ENCODE results near the gene LHX1. TPM values are rescaled to one million over a fixed set of nuclear protein-coding genes. Genes with fewer than 3 reads are reported as not detected.

The LHX1 gene
- polyA plus RNA-seq, 3 donors: not detected

GRCh38 chr17:36933512-36934143, 3.6 kb upstream of the LHX1 start:
- intact Hi-C loops (cut with micrococcal nuclease): loop anchor here (2.0 to 10.0 kb wide), 2 partner anchors 13 to 1439 kb away; no protein-coding TSS in a partner anchor

GRCh38 chr17:36934144-36934691, 3.1 kb upstream of the LHX1 start:
- H3K9me3 ChIP-seq (replicated peaks in 1 of 2; ENCODE audit: control insufficient read depth in 1 of 2, insufficient read depth in 1 of 2, low read length in 2 of 2): peaks cover 6 to 75% of the 10 kb centered on the region in 2 donors
- TF ChIP-seq, protein P1, sequence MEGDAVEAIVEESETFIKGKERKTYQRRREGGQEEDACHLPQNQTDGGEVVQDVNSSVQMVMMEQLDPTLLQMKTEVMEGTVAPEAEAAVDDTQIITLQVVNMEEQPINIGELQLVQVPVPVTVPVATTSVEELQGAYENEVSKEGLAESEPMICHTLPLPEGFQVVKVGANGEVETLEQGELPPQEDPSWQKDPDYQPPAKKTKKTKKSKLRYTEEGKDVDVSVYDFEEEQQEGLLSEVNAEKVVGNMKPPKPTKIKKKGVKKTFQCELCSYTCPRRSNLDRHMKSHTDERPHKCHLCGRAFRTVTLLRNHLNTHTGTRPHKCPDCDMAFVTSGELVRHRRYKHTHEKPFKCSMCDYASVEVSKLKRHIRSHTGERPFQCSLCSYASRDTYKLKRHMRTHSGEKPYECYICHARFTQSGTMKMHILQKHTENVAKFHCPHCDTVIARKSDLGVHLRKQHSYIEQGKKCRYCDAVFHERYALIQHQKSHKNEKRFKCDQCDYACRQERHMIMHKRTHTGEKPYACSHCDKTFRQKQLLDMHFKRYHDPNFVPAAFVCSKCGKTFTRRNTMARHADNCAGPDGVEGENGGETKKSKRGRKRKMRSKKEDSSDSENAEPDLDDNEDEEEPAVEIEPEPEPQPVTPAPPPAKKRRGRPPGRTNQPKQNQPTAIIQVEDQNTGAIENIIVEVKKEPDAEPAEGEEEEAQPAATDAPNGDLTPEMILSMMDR (IDR thresholded peaks at IDR 0.05): no peak
- Mint-ChIP-seq H3K27me3 (ENCODE audit: low read depth in 3 of 3) (peaks cover 93 to 100% (median 98%) of the 10 kb centered on the region in 3 donors), H3K36me3 (peaks cover 33 to 38% of the 10 kb centered on the region in 2 donors), H3K4me3 (peak overlapping the region; percentile 37 to 92), H3K27ac (no peak overlapping the region), H3K9me3 (peaks cover 0 to 68% (median 65%) of the 10 kb centered on the region in 7 donors), H3K4me1 (peaks cover 74% of the 10 kb centered on the region)
- peaks cover 92 to 99% of the 10 kb centered on the region in 2 donors for H3K27me3 ChIP-seq (ENCODE audit: control insufficient read depth in 2 of 2, insufficient read depth in 2 of 2, low read length in 2 of 2)
- WGBS (ENCODE audit: insufficient coverage): 7% methylated on average over 22 of the region's 26 CpGs
- peaks cover 62 to 71% of the 10 kb centered on the region in 2 donors for H3K4me1 ChIP-seq (ENCODE audit: control insufficient read depth in 1 of 2, insufficient read depth in 2 of 2, low read length in 2 of 2)
- H3K4me3 ChIP-seq (replicated peaks in 1 of 3; ENCODE audit: low read depth in 2 of 3, low read length in 3 of 3): peak overlapping the region in 1 of 3 experiments; percentile 29
- H3K4me2 ChIP-seq (replicated peaks; ENCODE audit: extremely low read depth, low read length, poor library complexity, severe bottlenecking): peak overlapping the region; percentile 37
- no peak for DNase-seq
- H3K9ac ChIP-seq (ENCODE audit: insufficient read depth, low read length, poor library complexity, severe bottlenecking): no peak overlapping the region
- no peaks in the 10 kb centered on the region for H3K79me2 ChIP-seq (ENCODE audit: insufficient read depth, low read length)
- intact Hi-C loops (cut with micrococcal nuclease): loop anchor here in 1 of 2 donors (10.0 kb wide), 1 partner anchor 1439 kb away; no protein-coding TSS in a partner anchor
- no peaks in the 10 kb centered on the region for H3K36me3 ChIP-seq (replicated peaks in 1 of 2; ENCODE audit: control insufficient read depth in 1 of 2, insufficient read depth in 2 of 2, low read length in 2 of 2)
- no peak overlapping the region for H3K27ac ChIP-seq (ENCODE audit: low read depth in 1 of 2, low read length in 2 of 2)
- H4K20me1 ChIP-seq (ENCODE audit: insufficient read depth, low read length): no peaks in the 10 kb centered on the region
- H2AFZ ChIP-seq (ENCODE audit: insufficient read depth, low read depth, low read length, poor library complexity, severe bottlenecking): no peak overlapping the region

More at GRCh38 chr17:36933512-36934143, 3.6 kb upstream of the LHX1 start:
- Histone ChIP-seq H3K4me1 (ENCODE audit: control insufficient read depth in 1 of 2, insufficient read depth in 2 of 2, low read length in 2 of 2) (peaks cover 64 to 72% of the 10 kb centered on the region in 2 donors), H3K36me3 (replicated peaks in 1 of 2; ENCODE audit: control insufficient read depth in 1 of 2, insufficient read depth in 2 of 2, low read length in 2 of 2) (no peaks in the 10 kb centered on the region), H3K9ac (ENCODE audit: insufficient read depth, low read length, poor library complexity, severe bottlenecking) (no peak overlapping the region), H3K4me2 (replicated peaks; ENCODE audit: extremely low read depth, low read length, poor library complexity, severe bottlenecking) (peak overlapping the region; percentile 37), H3K79me2 (ENCODE audit: insufficient read depth, low read length) (no peaks in the 10 kb centered on the region), H4K20me1 (ENCODE audit: insufficient read depth, low read length) (no peaks in the 10 kb centered on the region), H3K9me3 (replicated peaks in 1 of 2; ENCODE audit: control insufficient read depth in 1 of 2, insufficient read depth in 1 of 2, low read length in 2 of 2) (peaks cover 5 to 69% of the 10 kb centered on the region in 2 donors), H2AFZ (ENCODE audit: insufficient read depth, low read depth, low read length, poor library complexity, severe bottlenecking) (no peak overlapping the region), H3K27me3 (ENCODE audit: control insufficient read depth in 2 of 2, insufficient read depth in 2 of 2, low read length in 2 of 2) (peaks cover 92 to 99% of the 10 kb centered on the region in 2 donors), H3K27ac (ENCODE audit: low read depth in 1 of 2, low read length in 2 of 2) (no peak overlapping the region), H3K4me3 (replicated peaks in 1 of 3; ENCODE audit: low read depth in 2 of 3, low read length in 3 of 3) (peak overlapping the region in 1 of 3 experiments; percentile 41)
- TF ChIP-seq, protein P1 (IDR thresholded peaks at IDR 0.05): no peak
- Mint-ChIP-seq H3K27ac (peak overlapping the region in 1 of 7 donors; percentile 60), H3K9me3 (peaks cover 0 to 67% (median 60%) of the 10 kb centered on the region in 7 donors), H3K4me3 (peak overlapping the region; percentile 59 to 92), H3K4me1 (peaks cover 71% of the 10 kb centered on the region), H3K36me3 (peaks cover 33 to 40% of the 10 kb centered on the region in 2 donors), H3K27me3 (ENCODE audit: low read depth in 3 of 3) (peaks cover 93 to 100% (median 98%) of the 10 kb centered on the region in 3 donors)
- DNase-seq: no peak
- 8% methylated on average over 18 of the region's 23 CpGs for WGBS (ENCODE audit: insufficient coverage)
